ENCODE data around the gene GSK3B.

The GSK3B gene

GRCh38 chr3:119862616-119863015 lies 231.6 kb downstream of the GSK3B start:
- no peak for ATAC-seq
- no peak for TF ChIP-seq BACH2 (CRISPR knock-in tag; IDR thresholded peaks at IDR 0.05; ENCODE audit: borderline replicate concordance)
- no peak for TF ChIP-seq ARNTL (CRISPR knock-in tag; IDR thresholded peaks at IDR 0.05; ENCODE audit: borderline replicate concordance, low read depth)
- no peak for TF ChIP-seq ESRRG (CRISPR knock-in tag; IDR thresholded peaks at IDR 0.05)
- TF ChIP-seq TSHZ2 (CRISPR knock-in tag; IDR thresholded peaks at IDR 0.05), result no peak
- TF ChIP-seq ISL1 (CRISPR knock-in tag; IDR thresholded peaks at IDR 0.05), result no peak
- TF ChIP-seq, protein P1, sequence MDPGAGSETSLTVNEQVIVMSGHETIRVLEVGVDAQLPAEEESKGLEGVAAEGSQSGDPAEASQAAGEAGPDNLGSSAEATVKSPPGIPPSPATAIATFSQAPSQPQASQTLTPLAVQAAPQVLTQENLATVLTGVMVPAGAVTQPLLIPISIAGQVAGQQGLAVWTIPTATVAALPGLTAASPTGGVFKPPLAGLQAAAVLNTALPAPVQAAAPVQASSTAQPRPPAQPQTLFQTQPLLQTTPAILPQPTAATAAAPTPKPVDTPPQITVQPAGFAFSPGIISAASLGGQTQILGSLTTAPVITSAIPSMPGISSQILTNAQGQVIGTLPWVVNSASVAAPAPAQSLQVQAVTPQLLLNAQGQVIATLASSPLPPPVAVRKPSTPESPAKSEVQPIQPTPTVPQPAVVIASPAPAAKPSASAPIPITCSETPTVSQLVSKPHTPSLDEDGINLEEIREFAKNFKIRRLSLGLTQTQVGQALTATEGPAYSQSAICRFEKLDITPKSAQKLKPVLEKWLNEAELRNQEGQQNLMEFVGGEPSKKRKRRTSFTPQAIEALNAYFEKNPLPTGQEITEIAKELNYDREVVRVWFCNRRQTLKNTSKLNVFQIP (CRISPR knock-in tag; IDR thresholded peaks at IDR 0.05; ENCODE audit: borderline replicate concordance, low read depth), result no peak

GRCh38 chr3:119861681-119862080 lies 232.6 kb downstream of the GSK3B start:
- ATAC-seq, result no peak
- no peak for TF ChIP-seq ZC3H10 (CRISPR knock-in tag; IDR thresholded peaks at IDR 0.05)
- no peak for TF ChIP-seq ISL1 (CRISPR knock-in tag; IDR thresholded peaks at IDR 0.05)
- TF ChIP-seq, protein P2, sequence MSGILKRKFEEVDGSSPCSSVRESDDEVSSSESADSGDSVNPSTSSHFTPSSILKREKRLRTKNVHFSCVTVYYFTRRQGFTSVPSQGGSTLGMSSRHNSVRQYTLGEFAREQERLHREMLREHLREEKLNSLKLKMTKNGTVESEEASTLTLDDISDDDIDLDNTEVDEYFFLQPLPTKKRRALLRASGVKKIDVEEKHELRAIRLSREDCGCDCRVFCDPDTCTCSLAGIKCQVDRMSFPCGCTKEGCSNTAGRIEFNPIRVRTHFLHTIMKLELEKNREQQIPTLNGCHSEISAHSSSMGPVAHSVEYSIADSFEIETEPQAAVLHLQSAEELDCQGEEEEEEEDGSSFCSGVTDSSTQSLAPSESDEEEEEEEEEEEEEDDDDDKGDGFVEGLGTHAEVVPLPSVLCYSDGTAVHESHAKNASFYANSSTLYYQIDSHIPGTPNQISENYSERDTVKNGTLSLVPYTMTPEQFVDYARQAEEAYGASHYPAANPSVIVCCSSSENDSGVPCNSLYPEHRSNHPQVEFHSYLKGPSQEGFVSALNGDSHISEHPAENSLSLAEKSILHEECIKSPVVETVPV (CRISPR knock-in tag; IDR thresholded peaks at IDR 0.05), result no peak
- no peak for TF ChIP-seq CREB5 (CRISPR knock-in tag; IDR thresholded peaks at IDR 0.05; ENCODE audit: low read depth)
- TF ChIP-seq, protein P3, sequence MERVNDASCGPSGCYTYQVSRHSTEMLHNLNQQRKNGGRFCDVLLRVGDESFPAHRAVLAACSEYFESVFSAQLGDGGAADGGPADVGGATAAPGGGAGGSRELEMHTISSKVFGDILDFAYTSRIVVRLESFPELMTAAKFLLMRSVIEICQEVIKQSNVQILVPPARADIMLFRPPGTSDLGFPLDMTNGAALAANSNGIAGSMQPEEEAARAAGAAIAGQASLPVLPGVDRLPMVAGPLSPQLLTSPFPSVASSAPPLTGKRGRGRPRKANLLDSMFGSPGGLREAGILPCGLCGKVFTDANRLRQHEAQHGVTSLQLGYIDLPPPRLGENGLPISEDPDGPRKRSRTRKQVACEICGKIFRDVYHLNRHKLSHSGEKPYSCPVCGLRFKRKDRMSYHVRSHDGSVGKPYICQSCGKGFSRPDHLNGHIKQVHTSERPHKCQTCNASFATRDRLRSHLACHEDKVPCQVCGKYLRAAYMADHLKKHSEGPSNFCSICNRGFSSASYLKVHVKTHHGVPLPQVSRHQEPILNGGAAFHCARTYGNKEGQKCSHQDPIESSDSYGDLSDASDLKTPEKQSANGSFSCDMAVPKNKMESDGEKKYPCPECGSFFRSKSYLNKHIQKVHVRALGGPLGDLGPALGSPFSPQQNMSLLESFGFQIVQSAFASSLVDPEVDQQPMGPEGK (CRISPR knock-in tag; IDR thresholded peaks at IDR 0.05; ENCODE audit: borderline replicate concordance), result no peak
- no peak for TF ChIP-seq GLIS3 (CRISPR knock-in tag; IDR thresholded peaks at IDR 0.05)
- TF ChIP-seq ZNF70 (CRISPR knock-in tag; IDR thresholded peaks at IDR 0.05), result no peak

- no peak for ATAC-seq
- TF ChIP-seq, protein P2 (CRISPR knock-in tag; IDR thresholded peaks at IDR 0.05), result no peak
- no peak for TF ChIP-seq GLIS3 (CRISPR knock-in tag; IDR thresholded peaks at IDR 0.05)
- no peak for TF ChIP-seq ZFP30 (CRISPR knock-in tag; IDR thresholded peaks at IDR 0.05)
- TF ChIP-seq BACH2 (CRISPR knock-in tag; IDR thresholded peaks at IDR 0.05; ENCODE audit: borderline replicate concordance), result no peak
- TF ChIP-seq CSDC2 (CRISPR knock-in tag; IDR thresholded peaks at IDR 0.05), result no peak
- TF ChIP-seq CREB5 (CRISPR knock-in tag; IDR thresholded peaks at IDR 0.05; ENCODE audit: low read depth), result no peak
- TF ChIP-seq PPARA (CRISPR knock-in tag; IDR thresholded peaks at IDR 0.05; ENCODE audit: borderline replicate concordance), result no peak
Measured at GRCh38 chr3:119859728-119860127, 234.5 kb downstream of the GSK3B start.
